A673 (cell line): ENCODE measurements around the gene TNP1.

Source experiments
- CTCF ChIP-seq: fragments of 300-800, 200-600 bp; sonication (generic); conservative IDR thresholded peaks from 2 replicates; pipeline ENCODE4 v1.5.1; 2017; ENCODE audit warnings: low read depth, mild to moderate bottlenecking, antibody characterized with exemption, low read length, moderate library complexity, mixed read lengths
- EZH2 ChIP-seq: fragments of 200-600 bp; sonication (generic); IDR thresholded peaks from 2 replicates; pipeline ENCODE4 v1.6.1; 2017; ENCODE audit warnings: borderline replicate concordance, low read depth, mild to moderate bottlenecking, mixed read lengths, antibody characterized with exemption, low read length; ENCODE audit not compliant: poor library complexity, severe bottlenecking

- TF ChIP-seq CTCF: no peak
- TF ChIP-seq EZH2: no peak
These were observed 48.4 kb upstream of the TNP1 start for GRCh38 chr2:216908300-216908699.
